ENCODE results near the gene DGKQ.

DGKQ gene

DNA sequence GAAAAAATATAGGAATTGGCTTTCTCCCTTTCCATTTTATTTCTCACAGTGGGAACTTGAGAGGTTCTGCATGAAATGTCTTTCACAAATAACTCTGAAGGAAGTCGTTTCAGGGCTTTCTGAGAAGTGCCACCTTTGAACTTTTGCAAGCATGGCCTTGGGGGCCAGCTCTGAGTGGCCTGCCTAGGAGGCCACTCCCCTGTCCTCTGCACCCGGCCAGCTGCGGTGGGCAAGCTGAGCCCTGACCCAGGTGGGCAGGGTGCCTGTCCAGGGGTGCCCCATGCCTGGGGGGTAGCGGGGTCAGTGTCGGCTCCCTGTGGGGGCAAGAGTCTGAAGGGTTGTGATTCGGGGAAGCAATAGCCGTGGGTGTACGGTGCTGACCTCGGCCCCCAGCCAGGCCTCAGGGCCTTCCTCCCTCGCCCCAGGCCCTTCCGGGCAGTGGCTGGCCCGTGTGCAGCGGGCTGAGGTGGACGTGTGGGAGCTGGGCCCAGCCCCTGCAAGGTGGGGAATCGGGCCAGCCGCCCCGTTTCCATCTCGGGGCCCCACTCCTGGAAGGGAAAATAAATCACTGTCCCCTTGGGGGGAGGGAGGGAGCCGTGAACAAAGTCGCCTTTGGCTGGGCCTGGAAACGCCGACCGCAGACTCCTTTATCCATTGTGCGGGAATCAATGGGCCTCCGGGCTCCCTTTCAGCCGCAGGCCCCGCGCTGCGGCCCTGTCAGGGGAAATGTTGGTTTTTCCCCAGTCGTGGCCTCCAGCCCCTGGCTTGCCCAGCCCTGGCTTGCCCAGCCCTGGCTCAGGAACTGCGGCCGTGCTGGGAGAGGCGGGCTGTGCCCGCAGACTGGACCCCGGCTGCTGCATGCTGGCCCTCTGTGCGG is 41.2 kb upstream of the DGKQ start:
- Histone ChIP-seq H3K36me3 (ENCODE audit: control insufficient read depth in 1 of 2, insufficient read depth in 2 of 2, low read depth in 1 of 2, low read length in 2 of 2) (peaks cover 3 to 55% of the 10 kb centered on the region in 2 experiments), H3K4me1 (ENCODE audit: control insufficient read depth, insufficient read depth, low read depth, low read length) (peaks cover 71% of the 10 kb centered on the region), H2BK15ac (ENCODE audit: low read depth, poor library complexity, severe bottlenecking) (no peak overlapping the region), H3K4ac (ENCODE audit: low read depth in 1 of 2, low read length in 2 of 2) (no peak overlapping the region), H3K4me2 (ENCODE audit: low read length, poor library complexity, severe bottlenecking) (no peak overlapping the region), H3K9ac (ENCODE audit: low read length) (no peak overlapping the region), H2AFZ (ENCODE audit: low read depth, low read length) (no peak overlapping the region), H3K79me1 (replicated peaks; ENCODE audit: low read length, poor library complexity, severe bottlenecking) (peaks cover 54% of the 10 kb centered on the region), H3K9me3 (ENCODE audit: control insufficient read depth, low read length) (no peaks in the 10 kb centered on the region), H2BK120ac (ENCODE audit: low read depth, low read length) (no peak overlapping the region), H2BK5ac (ENCODE audit: low read depth, low read length, poor library complexity, severe bottlenecking) (no peak overlapping the region), H2BK12ac (ENCODE audit: low read length in 2 of 2) (no peak overlapping the region), H3K23ac (ENCODE audit: low read length in 2 of 2) (peak overlapping the region in 1 of 2 experiments; percentile 38), H3K18ac (ENCODE audit: low read depth in 1 of 2, low read length in 2 of 2) (no peak overlapping the region), H4K91ac (ENCODE audit: low read length) (no peak overlapping the region), H2AK5ac (ENCODE audit: low read length, severe bottlenecking) (no peak overlapping the region), H3K27ac (ENCODE audit: low read length, poor library complexity, severe bottlenecking) (no peak overlapping the region), H3K27me3 (ENCODE audit: control insufficient read depth in 1 of 2, insufficient read depth in 1 of 2, low read length in 2 of 2) (no peaks in the 10 kb centered on the region), H3K4me3 (ENCODE audit: insufficient read depth in 1 of 2, low read depth in 1 of 2, low read length in 2 of 2) (no peak overlapping the region), H4K8ac (ENCODE audit: low read length) (peak overlapping the region; percentile 16), H3K14ac (ENCODE audit: low read length in 2 of 2) (peak overlapping the region in 1 of 2 experiments; percentile 1)
- no peak for DNase-seq
- WGBS, result 89% methylated on average over 34 of the region's 36 CpGs

DNA sequence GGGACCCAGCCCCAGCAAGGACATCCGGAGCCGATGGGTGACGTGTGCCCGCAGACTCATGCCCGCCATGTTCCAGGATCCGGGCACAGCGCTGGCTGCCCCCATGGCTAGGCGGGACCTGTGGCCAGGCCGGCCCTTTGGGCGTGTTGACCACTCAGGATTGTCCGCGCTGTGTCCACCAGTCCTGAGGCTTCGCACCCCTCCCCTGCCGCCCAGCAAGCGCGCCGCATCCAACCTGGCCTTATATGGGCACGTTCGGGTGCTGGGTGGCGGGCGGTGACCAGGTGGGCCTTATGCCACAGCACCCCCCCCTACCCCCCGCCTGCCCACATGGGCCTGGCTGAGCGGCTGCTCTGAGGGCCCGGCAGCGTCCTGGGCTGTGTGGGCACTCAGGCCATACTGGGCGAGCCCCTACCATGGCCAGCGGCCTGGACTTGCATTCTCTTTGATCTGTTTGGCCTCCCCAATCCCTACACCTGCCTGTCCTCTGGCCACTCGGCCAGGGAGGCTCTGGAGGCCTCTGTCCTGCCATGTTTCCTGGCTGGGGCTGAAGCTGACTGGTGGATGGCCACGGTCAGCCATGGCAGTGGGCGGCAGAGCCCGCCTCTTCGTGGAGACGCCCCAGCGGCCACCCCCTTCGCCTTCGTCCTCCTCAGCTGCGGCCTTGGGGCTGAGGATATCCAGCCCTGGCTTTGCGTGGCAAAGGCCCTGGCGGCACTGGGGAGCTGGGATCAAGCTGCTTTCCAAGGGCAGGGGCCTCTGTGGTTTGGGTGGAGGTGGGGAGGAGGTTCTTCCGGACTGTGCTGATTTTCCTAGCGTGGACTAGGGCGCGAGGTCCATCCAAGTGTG is 40.1 kb upstream of the DGKQ start:
- H2BK5ac ChIP-seq (ENCODE audit: low read depth, low read length, poor library complexity, severe bottlenecking), result no peak overlapping the region
- DNase-seq, result no peak
- WGBS, result 96% methylated on average over 42 of the region's 43 CpGs
- H3K18ac ChIP-seq (ENCODE audit: low read depth in 1 of 2, low read length in 2 of 2), result no peak overlapping the region
- no peak overlapping the region for H3K27ac ChIP-seq (ENCODE audit: low read length, poor library complexity, severe bottlenecking)
- no peak overlapping the region for H2BK120ac ChIP-seq (ENCODE audit: low read depth, low read length)
- H3K23ac ChIP-seq (ENCODE audit: low read length in 2 of 2), result peak overlapping the region in 1 of 2 experiments; percentile 35
- peaks cover 3 to 55% of the 10 kb centered on the region in 2 experiments for H3K36me3 ChIP-seq (ENCODE audit: control insufficient read depth in 1 of 2, insufficient read depth in 2 of 2, low read depth in 1 of 2, low read length in 2 of 2)
- H2BK12ac ChIP-seq (ENCODE audit: low read length in 2 of 2), result peak overlapping the region in 1 of 2 experiments; percentile 15
- H2BK15ac ChIP-seq (ENCODE audit: low read depth, poor library complexity, severe bottlenecking), result no peak overlapping the region
- no peak overlapping the region for H3K4me2 ChIP-seq (ENCODE audit: low read length, poor library complexity, severe bottlenecking)
- H3K79me1 ChIP-seq (replicated peaks; ENCODE audit: low read length, poor library complexity, severe bottlenecking), result peaks cover 46% of the 10 kb centered on the region
- no peaks in the 10 kb centered on the region for H3K9me3 ChIP-seq (ENCODE audit: control insufficient read depth, low read length)
- H3K4ac ChIP-seq (ENCODE audit: low read depth in 1 of 2, low read length in 2 of 2), result no peak overlapping the region
- no peak overlapping the region for H3K9ac ChIP-seq (ENCODE audit: low read length)
- H3K4me3 ChIP-seq (ENCODE audit: insufficient read depth in 1 of 2, low read depth in 1 of 2, low read length in 2 of 2), result no peak overlapping the region
- no peak overlapping the region for H3K14ac ChIP-seq (ENCODE audit: low read length in 2 of 2)
- no peak overlapping the region for H2AFZ ChIP-seq (ENCODE audit: low read depth, low read length)
- no peak overlapping the region for H4K91ac ChIP-seq (ENCODE audit: low read length)
- no peak overlapping the region for H4K8ac ChIP-seq (ENCODE audit: low read length)
- H2AK5ac ChIP-seq (ENCODE audit: low read length, severe bottlenecking), result no peak overlapping the region
- H3K4me1 ChIP-seq (ENCODE audit: control insufficient read depth, insufficient read depth, low read depth, low read length), result peaks cover 69% of the 10 kb centered on the region
- H3K27me3 ChIP-seq (ENCODE audit: control insufficient read depth in 1 of 2, insufficient read depth in 1 of 2, low read length in 2 of 2), result peaks cover 7% of the 10 kb centered on the region in 2 experiments

DNA sequence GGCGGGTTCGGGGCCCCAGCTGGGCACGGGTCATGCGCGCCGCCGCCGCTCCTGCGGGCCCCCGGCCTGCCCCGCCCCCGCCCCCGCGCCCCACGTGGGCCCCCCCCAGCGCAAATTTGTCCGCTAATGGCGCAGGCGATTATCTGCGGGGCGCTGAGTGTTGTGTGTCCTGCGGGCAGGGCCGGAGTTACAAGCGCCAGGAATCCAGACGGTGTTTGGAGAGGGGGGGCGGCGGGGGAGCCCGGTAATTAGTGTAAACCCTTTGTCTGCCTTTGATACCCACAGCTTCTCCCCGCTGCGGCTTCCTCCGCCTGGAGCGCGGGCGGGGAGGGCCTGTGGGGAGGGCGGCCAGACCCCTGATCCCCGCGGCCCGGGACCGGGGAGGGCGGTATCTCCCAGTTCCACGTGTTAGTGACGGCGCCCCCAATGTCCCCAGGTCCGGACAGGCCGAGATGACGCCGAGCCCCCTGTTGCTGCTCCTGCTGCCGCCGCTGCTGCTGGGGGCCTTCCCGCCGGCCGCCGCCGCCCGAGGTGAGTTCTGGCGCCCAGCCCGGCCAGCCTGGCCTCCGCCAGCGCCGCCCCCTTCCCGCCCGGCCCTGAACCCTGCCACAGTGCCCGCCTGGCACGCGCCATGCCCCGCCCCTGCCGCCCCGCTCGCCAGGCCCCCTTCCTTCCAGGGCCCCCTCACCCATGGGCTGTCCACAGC is 38.8 kb upstream of the DGKQ start:
- peak overlapping the region; percentile 76 for H3K4me2 ChIP-seq (ENCODE audit: low read length, poor library complexity, severe bottlenecking)
- H3K4me1 ChIP-seq (ENCODE audit: control insufficient read depth, insufficient read depth, low read depth, low read length), result peaks cover 59% of the 10 kb centered on the region
- peak overlapping the region; percentile 44 to 77 for H3K18ac ChIP-seq (ENCODE audit: low read depth in 1 of 2, low read length in 2 of 2)
- H2BK12ac ChIP-seq (ENCODE audit: low read length in 2 of 2), result peak overlapping the region in 1 of 2 experiments; percentile 6
- peaks cover 42% of the 10 kb centered on the region for H3K79me1 ChIP-seq (replicated peaks; ENCODE audit: low read length, poor library complexity, severe bottlenecking)
- H2BK5ac ChIP-seq (ENCODE audit: low read depth, low read length, poor library complexity, severe bottlenecking), result no peak overlapping the region
- H3K4ac ChIP-seq (ENCODE audit: low read depth in 1 of 2, low read length in 2 of 2), result no peak overlapping the region
- H2BK120ac ChIP-seq (ENCODE audit: low read depth, low read length), result peak overlapping the region; percentile 92
- H3K27me3 ChIP-seq (ENCODE audit: control insufficient read depth in 1 of 2, insufficient read depth in 1 of 2, low read length in 2 of 2), result peaks cover 18 to 19% of the 10 kb centered on the region in 2 experiments
- peak; percentile 35 for DNase-seq
- peak overlapping the region; percentile 65 for H3K9ac ChIP-seq (ENCODE audit: low read length)
- H3K14ac ChIP-seq (ENCODE audit: low read length in 2 of 2), result no peak overlapping the region
- H3K36me3 ChIP-seq (ENCODE audit: control insufficient read depth in 1 of 2, insufficient read depth in 2 of 2, low read depth in 1 of 2, low read length in 2 of 2), result peaks cover 3 to 49% of the 10 kb centered on the region in 2 experiments
- H4K8ac ChIP-seq (ENCODE audit: low read length), result no peak overlapping the region
- H2AK5ac ChIP-seq (ENCODE audit: low read length, severe bottlenecking), result no peak overlapping the region
- H3K9me3 ChIP-seq (ENCODE audit: control insufficient read depth, low read length), result no peaks in the 10 kb centered on the region
- no peak overlapping the region for H3K27ac ChIP-seq (ENCODE audit: low read length, poor library complexity, severe bottlenecking)
- H3K4me3 ChIP-seq (ENCODE audit: insufficient read depth in 1 of 2, low read depth in 1 of 2, low read length in 2 of 2), result peak overlapping the region; percentile 73 to 75
- no peak overlapping the region for H2AFZ ChIP-seq (ENCODE audit: low read depth, low read length)
- 7% methylated on average over 50 of the region's 69 CpGs for WGBS
- no peak overlapping the region for H4K91ac ChIP-seq (ENCODE audit: low read length)
- H3K23ac ChIP-seq (ENCODE audit: low read length in 2 of 2), result no peak overlapping the region
- H2BK15ac ChIP-seq (ENCODE audit: low read depth, poor library complexity, severe bottlenecking), result peak overlapping the region; percentile 45
